Type B pancreatic cell (in vitro differentiated cells): ENCODE data around the gene GPHN. TPM values are rescaled to one million over a fixed set of nuclear protein-coding genes. Genes with fewer than 3 reads are reported as not detected.

Experiments used
- DNase-seq: peaks from one replicate; pipeline ENCODE4 v3.0.0; 2021; ENCODE audit warnings: mixed read lengths; ENCODE audit not compliant: unreplicated experiment; ENCODE audit errors: extremely low spot score
- H3K27ac Mint-ChIP-seq: 2 replicates; pipeline ENCODE4 v1.8.0; 2021; ENCODE audit warnings: mild to moderate bottlenecking, mixed read lengths
- H3K27me3 Mint-ChIP-seq: 2 replicates; pipeline ENCODE4 v1.8.0; 2021; ENCODE audit warnings: mixed read lengths
- H3K36me3 Mint-ChIP-seq: 2 replicates; pipeline ENCODE4 v1.8.0; 2021; ENCODE audit warnings: mixed read lengths
- H3K4me1 Mint-ChIP-seq: one replicate; pipeline ENCODE4 v1.8.0; 2021; ENCODE audit warnings: mixed read lengths; ENCODE audit not compliant: unreplicated experiment
- H3K4me3 Mint-ChIP-seq: 2 replicates; pipeline ENCODE4 v1.8.0; 2021; ENCODE audit warnings: mild to moderate bottlenecking, mixed read lengths
- H3K9me3 Mint-ChIP-seq: 2 replicates; pipeline ENCODE4 v1.8.0; 2021; ENCODE audit warnings: mixed read lengths
- CTCF ChIP-seq: fragments of 200-600 bp; sonication (generic); conservative IDR thresholded peaks from 2 replicates; pipeline ENCODE4 v1.5.0; 2021; ENCODE audit warnings: antibody characterized with exemption, mild to moderate bottlenecking
- total RNA-seq: library from RNA; stranded (reverse); gene quantifications from 2 replicates; pipeline ENCODE4 v1.2.1, GENCODE V29; 2021; ENCODE audit warnings: low replicate concordance

The GPHN gene
- total RNA-seq, 1 donor from 2014 or later, result 38.9 TPM

GRCh38 chr14:66677780-66678179, 169.8 kb downstream of the GPHN start:
- TF ChIP-seq CTCF, result no peak
- Mint-ChIP-seq H3K4me3 (no peak overlapping the region), H3K9me3 (peaks cover 11% of the 10 kb centered on the region)

DNA sequence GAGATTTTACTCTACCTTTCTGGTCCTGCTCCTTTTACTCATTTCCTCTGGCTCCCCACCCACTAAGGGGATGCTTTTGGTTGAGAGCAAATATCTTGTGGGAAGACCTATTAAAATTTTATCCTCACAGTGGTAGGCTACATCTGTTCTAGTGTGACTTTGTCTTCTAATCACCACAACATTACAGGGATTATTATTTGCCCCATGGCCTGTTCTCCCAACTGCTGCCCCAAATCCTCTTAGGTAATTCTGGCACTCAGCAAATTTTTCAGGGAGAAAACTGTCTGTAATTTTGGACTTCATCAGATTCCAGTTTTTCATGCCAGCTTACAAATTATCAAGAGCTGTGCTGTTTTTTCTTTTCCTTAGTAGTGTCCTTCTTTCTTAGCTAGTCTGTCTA, 172.3 kb downstream of the GPHN start:
- no peaks in the 10 kb centered on the region for H3K27me3 Mint-ChIP-seq
- no peak for TF ChIP-seq CTCF
- H3K4me1 Mint-ChIP-seq, result no peaks in the 10 kb centered on the region
- no peak overlapping the region for H3K27ac Mint-ChIP-seq
- DNase-seq, result no peak
- peaks cover 5% of the 10 kb centered on the region for H3K9me3 Mint-ChIP-seq
- H3K4me3 Mint-ChIP-seq, result no peak overlapping the region
- peaks cover 3% of the 10 kb centered on the region for H3K36me3 Mint-ChIP-seq

More at GRCh38 chr14:66677780-66678179, 169.8 kb downstream of the GPHN start:
- H3K36me3 Mint-ChIP-seq, result peaks cover 10% of the 10 kb centered on the region
- no peaks in the 10 kb centered on the region for H3K4me1 Mint-ChIP-seq
- no peaks in the 10 kb centered on the region for H3K27me3 Mint-ChIP-seq
- no peak for DNase-seq
- H3K27ac Mint-ChIP-seq, result no peak overlapping the region

DNA sequence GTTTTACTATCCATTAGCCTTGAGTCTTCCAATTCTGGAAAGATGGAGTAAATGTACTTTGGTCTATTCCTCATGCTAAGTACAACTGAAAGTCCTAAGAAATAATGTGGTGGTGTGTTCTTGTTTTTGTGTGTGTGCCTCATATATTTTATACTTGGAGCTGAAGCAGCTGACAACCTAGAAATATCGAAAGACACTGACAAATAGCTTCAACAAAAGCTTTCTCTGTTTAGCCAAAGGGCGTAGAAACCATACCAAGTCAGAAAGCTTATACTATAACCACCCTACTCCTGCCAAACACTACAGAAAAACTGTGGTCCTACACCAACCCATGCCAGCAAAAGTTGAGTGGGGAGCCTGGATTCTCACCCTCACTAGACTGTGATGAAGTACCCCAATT, 188.4 kb downstream of the GPHN start:
- Mint-ChIP-seq H3K4me3 (no peak overlapping the region), H3K27me3 (no peaks in the 10 kb centered on the region), H3K9me3 (no peaks in the 10 kb centered on the region), H3K4me1 (no peaks in the 10 kb centered on the region), H3K27ac (no peak overlapping the region), H3K36me3 (no peaks in the 10 kb centered on the region)
- no peak for TF ChIP-seq CTCF
- DNase-seq, result no peak

GRCh38 chr14:66698503-66698902, 190.6 kb downstream of the GPHN start:
- no peak for DNase-seq
- no peak for TF ChIP-seq CTCF
- Mint-ChIP-seq H3K4me1 (no peaks in the 10 kb centered on the region), H3K9me3 (peaks cover 4% of the 10 kb centered on the region), H3K4me3 (no peak overlapping the region), H3K36me3 (no peaks in the 10 kb centered on the region), H3K27me3 (no peaks in the 10 kb centered on the region), H3K27ac (no peak overlapping the region)

GRCh38 chr14:66701813-66702212, 193.9 kb downstream of the GPHN start:
- Mint-ChIP-seq H3K4me3 (no peak overlapping the region), H3K27ac (no peak overlapping the region), H3K27me3 (no peaks in the 10 kb centered on the region), H3K4me1 (no peaks in the 10 kb centered on the region), H3K9me3 (peaks cover 13% of the 10 kb centered on the region), H3K36me3 (no peaks in the 10 kb centered on the region)
- no peak for TF ChIP-seq CTCF
- DNase-seq, result no peak

DNA sequence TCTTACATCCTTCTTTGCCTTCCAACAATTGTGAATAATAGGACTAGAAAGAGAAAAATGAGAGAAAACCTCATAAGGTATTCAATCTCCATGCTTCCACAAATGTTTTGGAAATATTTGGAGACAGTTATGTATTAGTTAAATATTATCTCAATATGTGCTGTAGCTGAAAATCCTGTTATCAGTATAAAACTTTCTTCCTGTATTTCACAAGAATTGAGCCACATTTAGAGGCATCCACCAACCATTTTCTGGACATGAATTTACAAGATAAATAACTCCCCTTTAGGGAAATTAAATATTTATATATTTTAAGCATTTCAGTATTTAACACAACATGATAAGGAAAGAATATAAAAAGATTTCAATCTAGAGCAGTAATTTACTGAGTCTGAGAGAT, 200.3 kb downstream of the GPHN start:
- peaks cover 8% of the 10 kb centered on the region for H3K9me3 Mint-ChIP-seq
- DNase-seq, result no peak

More for the DNA sequence above, 200.3 kb downstream of the GPHN start:
- TF ChIP-seq CTCF, result no peak
- H3K36me3 Mint-ChIP-seq, result peaks cover under 1% of the 10 kb centered on the region
- H3K27ac Mint-ChIP-seq, result no peak overlapping the region
- H3K4me3 Mint-ChIP-seq, result no peak overlapping the region
- no peaks in the 10 kb centered on the region for H3K27me3 Mint-ChIP-seq
- H3K4me1 Mint-ChIP-seq, result no peaks in the 10 kb centered on the region
